ENCODE results near the gene KRR1. TPM values are rescaled to one million over a fixed set of nuclear protein-coding genes. Genes with fewer than 3 reads are reported as not detected.
A peak's percentile ranks its signal among the peaks of the same experiment; 100 is the strongest.

KRR1 gene
- total RNA-seq, 4 donors from 2014 or later = 26.8 to 43.1 (median 34.8) TPM

DNA sequence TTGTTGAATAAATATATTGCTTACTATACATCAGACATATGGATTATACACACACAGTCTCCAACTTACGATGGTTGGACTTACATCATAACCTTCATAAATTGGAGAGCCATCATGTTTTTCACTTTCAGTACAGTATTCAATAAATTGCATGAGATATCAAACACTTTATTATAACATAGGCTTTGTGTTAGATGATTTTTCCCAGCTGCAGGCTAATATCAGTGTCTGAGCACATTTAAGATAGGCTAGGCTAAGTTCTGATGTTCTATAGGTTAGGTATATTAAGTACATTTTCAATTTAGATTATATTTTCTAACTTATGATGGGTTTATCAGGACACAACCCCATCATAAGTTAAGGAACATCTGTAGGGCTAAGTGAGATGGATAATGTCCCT, 17.9 kb upstream of the KRR1 start:
- H3K9me3 ChIP-seq = no peaks in the 10 kb centered on the region
- TF ChIP-seq POLR2A (IDR thresholded peaks at IDR 0.05) = no peak
- TF ChIP-seq, protein P1, sequence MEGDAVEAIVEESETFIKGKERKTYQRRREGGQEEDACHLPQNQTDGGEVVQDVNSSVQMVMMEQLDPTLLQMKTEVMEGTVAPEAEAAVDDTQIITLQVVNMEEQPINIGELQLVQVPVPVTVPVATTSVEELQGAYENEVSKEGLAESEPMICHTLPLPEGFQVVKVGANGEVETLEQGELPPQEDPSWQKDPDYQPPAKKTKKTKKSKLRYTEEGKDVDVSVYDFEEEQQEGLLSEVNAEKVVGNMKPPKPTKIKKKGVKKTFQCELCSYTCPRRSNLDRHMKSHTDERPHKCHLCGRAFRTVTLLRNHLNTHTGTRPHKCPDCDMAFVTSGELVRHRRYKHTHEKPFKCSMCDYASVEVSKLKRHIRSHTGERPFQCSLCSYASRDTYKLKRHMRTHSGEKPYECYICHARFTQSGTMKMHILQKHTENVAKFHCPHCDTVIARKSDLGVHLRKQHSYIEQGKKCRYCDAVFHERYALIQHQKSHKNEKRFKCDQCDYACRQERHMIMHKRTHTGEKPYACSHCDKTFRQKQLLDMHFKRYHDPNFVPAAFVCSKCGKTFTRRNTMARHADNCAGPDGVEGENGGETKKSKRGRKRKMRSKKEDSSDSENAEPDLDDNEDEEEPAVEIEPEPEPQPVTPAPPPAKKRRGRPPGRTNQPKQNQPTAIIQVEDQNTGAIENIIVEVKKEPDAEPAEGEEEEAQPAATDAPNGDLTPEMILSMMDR (IDR thresholded peaks at IDR 0.05 in 4 of 5, conservative IDR thresholded peaks at IDR 0.05 in 1 of 5) = no peak

DNA sequence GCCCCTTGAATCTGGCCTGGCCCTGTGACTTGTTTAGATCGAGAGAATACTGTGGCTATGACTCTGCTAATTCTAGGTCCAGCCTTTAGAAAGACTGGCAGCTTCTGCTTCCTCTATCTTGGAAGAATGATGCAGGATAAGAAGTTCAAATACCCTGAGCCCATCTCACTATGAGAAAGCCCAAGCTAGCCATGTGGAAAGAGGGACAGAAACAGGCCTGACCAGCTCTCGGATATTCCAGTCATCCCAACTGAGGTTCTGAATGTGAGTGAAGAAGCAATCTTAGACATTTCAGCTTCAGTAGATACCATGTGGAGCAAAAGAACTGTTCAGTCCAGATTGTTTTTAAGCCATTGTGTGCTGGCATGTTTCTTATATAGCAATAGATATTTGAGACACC, 17.3 kb upstream of the KRR1 start:
- DNase-seq (no peak), ATAC-seq (no peak)
- TF ChIP-seq, protein P1 (IDR thresholded peaks at IDR 0.05 in 4 of 5, conservative IDR thresholded peaks at IDR 0.05 in 1 of 5) = no peak
- TF ChIP-seq POLR2A (IDR thresholded peaks at IDR 0.05) = no peak
- Histone ChIP-seq H3K4me3 (no peak overlapping the region), H3K36me3 (no peaks in the 10 kb centered on the region), H3K9me3 (no peaks in the 10 kb centered on the region), H3K27ac (no peak overlapping the region), H3K27me3 (no peaks in the 10 kb centered on the region), H3K4me1 (no peaks in the 10 kb centered on the region)
- intact Hi-C loops (cut with DNase I; ENCODE audit: low total_unique reads) (loop anchor here (5.0 kb wide), 1 partner anchor 819 kb away; the partner anchor contains the start of gene BBS10), in situ Hi-C loops (cut with MboI; ENCODE audit: low sequenced_read_pairs in 4 of 4) (loop anchor here (5.0 to 25.0 kb wide), 5 partner anchors 496 to 834 kb away; partner anchors contain the start of gene PHLDA1 (in 2 of the 4))

More for the DNA sequence above, 17.9 kb upstream of the KRR1 start:
- no peak for ATAC-seq
- Histone ChIP-seq H3K36me3 (no peaks in the 10 kb centered on the region), H3K4me3 (no peak overlapping the region), H3K27me3 (no peaks in the 10 kb centered on the region), H3K27ac (no peak overlapping the region), H3K4me1 (no peaks in the 10 kb centered on the region)
- intact Hi-C loops (cut with DNase I; ENCODE audit: low total_unique reads) = loop anchor here (5.0 kb wide), 1 partner anchor 818 kb away; the partner anchor contains the start of gene BBS10
- DNase-seq = no peak
- in situ Hi-C loops (cut with MboI; ENCODE audit: low sequenced_read_pairs in 4 of 4) = loop anchor here (5.0 to 25.0 kb wide), 5 partner anchors 495 to 833 kb away; partner anchors contain the start of gene PHLDA1 (in 2 of the 4)

DNA sequence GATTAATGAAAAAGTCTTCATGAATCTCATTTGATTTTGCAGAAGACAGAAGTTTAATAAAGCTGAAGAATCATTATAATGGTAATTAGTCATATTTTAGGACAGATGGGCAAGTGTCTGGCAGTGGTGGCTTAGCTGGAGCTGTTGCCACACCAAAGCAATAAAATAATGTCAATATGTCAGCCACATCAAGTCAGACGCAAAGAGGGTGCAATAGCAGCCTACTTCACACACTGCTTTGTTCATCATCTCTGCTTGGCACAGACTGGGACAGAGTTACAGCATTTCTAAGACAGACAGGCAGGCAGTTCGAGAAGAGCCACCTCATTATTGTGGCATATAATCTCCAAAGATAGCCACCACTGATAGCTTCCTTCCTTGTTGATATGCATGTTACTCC, 16.9 kb upstream of the KRR1 start:
- Histone ChIP-seq H3K9me3 (no peaks in the 10 kb centered on the region), H3K4me3 (no peak overlapping the region), H3K36me3 (no peaks in the 10 kb centered on the region), H3K27me3 (no peaks in the 10 kb centered on the region), H3K4me1 (no peaks in the 10 kb centered on the region), H3K27ac (no peak overlapping the region)
- in situ Hi-C loops (cut with MboI; ENCODE audit: low sequenced_read_pairs in 4 of 4) (loop anchor here (5.0 to 25.0 kb wide), 5 partner anchors 497 to 834 kb away; partner anchors contain the start of gene PHLDA1 (in 2 of the 4)), intact Hi-C loops (cut with DNase I; ENCODE audit: low total_unique reads) (loop anchor here (5.0 kb wide), 1 partner anchor 819 kb away; the partner anchor contains the start of gene BBS10)
- no peak for TF ChIP-seq POLR2A (IDR thresholded peaks at IDR 0.05)
- TF ChIP-seq, protein P1 (IDR thresholded peaks at IDR 0.05 in 4 of 5, conservative IDR thresholded peaks at IDR 0.05 in 1 of 5) = no peak
- ATAC-seq (no peak), DNase-seq (no peak)

DNA sequence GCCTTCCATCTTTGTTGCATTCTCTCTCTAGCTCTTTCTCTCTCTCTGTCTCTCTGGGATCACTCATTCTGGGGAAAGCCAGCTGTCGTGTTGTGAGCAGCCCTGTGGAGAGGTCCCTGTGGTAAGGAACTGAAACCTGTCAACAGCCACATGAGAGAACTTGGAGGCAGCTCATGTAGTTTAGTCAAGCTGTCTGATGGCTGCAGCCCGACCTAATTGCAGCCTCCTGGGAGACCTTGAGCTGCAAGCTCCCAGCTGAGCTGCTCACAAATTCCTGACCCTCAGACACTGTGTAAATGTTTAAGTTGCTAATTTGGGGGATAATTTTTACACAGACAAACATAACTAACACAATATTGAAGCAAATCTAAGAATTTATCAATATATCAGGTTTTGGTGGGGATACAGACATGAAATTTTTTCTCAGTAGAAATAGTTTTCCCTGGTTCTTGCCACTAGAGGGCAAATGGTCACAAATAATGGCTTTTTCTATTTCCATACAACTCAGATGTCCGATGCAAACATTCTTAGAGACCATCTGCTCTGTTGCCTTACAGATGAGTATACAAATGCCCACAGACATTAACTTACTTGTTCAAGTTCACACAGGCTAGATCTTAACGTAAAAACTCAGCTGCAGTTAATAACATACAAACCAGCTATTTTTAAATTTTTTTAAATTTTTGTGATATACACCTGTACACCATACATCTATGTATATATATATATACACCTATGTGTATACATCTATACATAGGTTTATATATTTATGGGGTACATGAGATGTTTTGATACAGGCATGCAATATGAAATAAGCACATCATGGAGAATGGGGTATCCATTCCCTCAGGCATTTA, 15.5 kb upstream of the KRR1 start:
- in situ Hi-C loops (cut with MboI; ENCODE audit: low sequenced_read_pairs in 4 of 4) = loop anchor here (5.0 to 25.0 kb wide), 5 partner anchors 498 to 835 kb away; partner anchors contain the start of gene PHLDA1 (in 2 of the 4)

More for the DNA sequence above, 15.5 kb upstream of the KRR1 start:
- no peak for TF ChIP-seq POLR2A (IDR thresholded peaks at IDR 0.05)
- TF ChIP-seq, protein P1 (IDR thresholded peaks at IDR 0.05 in 4 of 5, conservative IDR thresholded peaks at IDR 0.05 in 1 of 5) = peak; percentile 25 to 61 (median 46)
- ATAC-seq (no peak), DNase-seq (no peak)
- intact Hi-C loops (cut with DNase I; ENCODE audit: low total_unique reads) = loop anchor here (2.0 to 5.0 kb wide), 2 partner anchors 512 to 820 kb away; partner anchors contain the start of gene BBS10
- Histone ChIP-seq H3K27ac (no peak overlapping the region), H3K4me3 (no peak overlapping the region), H3K36me3 (no peaks in the 10 kb centered on the region), H3K27me3 (no peaks in the 10 kb centered on the region), H3K4me1 (no peaks in the 10 kb centered on the region), H3K9me3 (no peaks in the 10 kb centered on the region)

All from gastrocnemius medialis (tissue), 4 donors.